ENCODE measurements around the gene UBAP2.

UBAP2 gene

DNA sequence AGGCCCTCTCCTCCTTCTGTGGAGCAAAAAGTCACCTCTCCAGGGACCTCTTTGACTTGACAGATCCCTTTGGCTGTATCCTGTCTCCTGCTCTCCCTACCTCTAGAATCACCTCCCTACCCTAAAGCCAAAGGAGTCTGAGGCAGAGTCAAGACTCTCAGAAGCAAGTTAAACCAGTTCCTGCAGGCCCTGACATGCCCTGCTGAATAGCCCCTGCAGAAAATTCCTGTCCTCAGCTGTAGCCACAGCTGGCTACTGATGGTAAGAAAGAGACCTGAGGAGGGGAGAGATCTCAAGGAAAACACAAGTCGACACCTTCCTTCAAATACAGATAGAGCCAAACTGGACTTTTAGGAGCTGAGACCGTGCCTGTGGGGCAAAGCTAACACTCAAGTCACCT, 23.7 kb upstream of the UBAP2 start:
- no peak for DNase-seq (ENCODE audit: extremely low read depth, low read depth)

GRCh38 chr9:34070606-34071324, 22.1 kb upstream of the UBAP2 start:
- TF ChIP-seq CTCF (IDR thresholded peaks at IDR 0.05; ENCODE audit: low read depth, low read length, missing control alignments) = no peak
- H3K4me3 ChIP-seq (replicated peaks; ENCODE audit: low read depth, low read length) = no peak overlapping the region
- DNase-seq (ENCODE audit: extremely low read depth, low read depth) = peak; percentile 53

More for the DNA sequence above, 23.7 kb upstream of the UBAP2 start:
- no peak overlapping the region for H3K4me3 ChIP-seq (replicated peaks; ENCODE audit: low read depth, low read length)
- TF ChIP-seq CTCF (IDR thresholded peaks at IDR 0.05; ENCODE audit: low read depth, low read length, missing control alignments) = no peak

- no peak for DNase-seq (ENCODE audit: extremely low read depth, low read depth)
- TF ChIP-seq CTCF (IDR thresholded peaks at IDR 0.05; ENCODE audit: low read depth, low read length, missing control alignments) = no peak
- no peak overlapping the region for H3K4me3 ChIP-seq (replicated peaks; ENCODE audit: low read depth, low read length)
These were observed 21.1 kb upstream of the UBAP2 start for GRCh38 chr9:34069831-34070230.

DNA sequence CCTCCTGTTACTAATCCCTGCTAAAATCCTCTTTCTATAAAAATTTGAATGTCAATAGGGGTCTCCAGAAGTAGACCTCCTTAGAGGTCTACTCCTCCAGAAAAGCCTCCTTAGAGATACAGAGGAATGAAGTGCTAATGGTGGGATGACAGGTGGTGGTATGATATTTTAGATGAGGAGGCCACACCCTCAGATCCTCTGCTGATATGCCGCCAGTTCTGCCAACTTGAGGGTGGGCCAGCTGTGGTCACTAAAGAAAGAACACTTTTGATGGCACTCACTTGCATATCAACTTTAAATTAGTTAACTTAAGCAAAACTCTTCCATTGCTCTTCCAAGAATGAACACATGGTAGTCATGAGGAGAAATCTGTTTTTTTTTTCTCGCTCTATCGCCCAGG, 16.9 kb upstream of the UBAP2 start:
- no peak overlapping the region for H3K4me3 ChIP-seq (replicated peaks; ENCODE audit: low read depth, low read length)
- no peak for DNase-seq (ENCODE audit: extremely low read depth, low read depth)
- TF ChIP-seq CTCF (IDR thresholded peaks at IDR 0.05; ENCODE audit: low read depth, low read length, missing control alignments) = no peak

DNA sequence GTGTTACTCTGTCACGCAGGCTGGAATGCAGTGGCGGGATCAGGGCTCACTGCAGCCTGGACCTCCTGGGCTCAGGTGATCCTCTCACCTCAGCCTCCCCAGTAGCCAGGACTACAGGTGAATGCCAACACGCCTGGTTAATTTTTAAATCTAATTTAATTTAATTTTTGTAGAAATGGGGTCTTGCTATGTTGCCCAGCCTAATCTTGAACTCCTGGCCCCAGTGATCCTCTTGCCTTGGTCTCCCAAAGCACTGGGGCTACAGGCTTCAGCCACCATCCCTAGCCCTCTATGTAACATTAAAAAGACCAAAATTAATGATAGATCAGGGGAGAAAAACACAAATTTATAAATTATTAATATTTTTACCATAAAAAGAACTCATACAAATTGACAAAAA, 11.3 kb upstream of the UBAP2 start:
- no peak for DNase-seq (ENCODE audit: extremely low read depth, low read depth)
- no peak overlapping the region for H3K4me3 ChIP-seq (replicated peaks; ENCODE audit: low read depth, low read length)
- no peak for TF ChIP-seq CTCF (IDR thresholded peaks at IDR 0.05; ENCODE audit: low read depth, low read length, missing control alignments)

DNA sequence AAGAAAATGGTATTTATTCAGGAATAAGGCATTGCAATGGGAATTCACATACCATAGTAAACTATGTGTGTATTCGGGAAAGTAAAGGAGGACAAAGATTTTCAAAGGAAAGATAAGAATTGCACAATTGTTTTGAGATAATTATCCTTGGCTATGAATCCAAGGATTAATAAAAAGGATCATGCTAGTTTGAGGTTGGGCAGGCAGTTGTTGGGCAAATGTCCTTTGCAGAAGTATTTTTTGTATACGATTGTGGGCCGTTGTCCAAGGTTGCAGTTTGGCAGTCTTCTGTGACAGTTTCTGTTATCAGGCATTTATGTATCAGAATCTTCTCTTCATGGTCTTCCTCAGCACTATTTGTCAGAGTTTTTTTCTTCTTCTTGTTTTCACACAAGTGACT, 10.6 kb upstream of the UBAP2 start:
- no peak overlapping the region for H3K4me3 ChIP-seq (replicated peaks; ENCODE audit: low read depth, low read length)
- no peak for TF ChIP-seq CTCF (IDR thresholded peaks at IDR 0.05; ENCODE audit: low read depth, low read length, missing control alignments)
- no peak for DNase-seq (ENCODE audit: extremely low read depth, low read depth)

All from HFF-Myc (cell line).